GM12878 (cell line): ENCODE results near the gene TRDMT1. TPM values are rescaled to one million over a fixed set of nuclear protein-coding genes. Genes with fewer than 3 reads are reported as not detected.

ENCODE experiments used
- ATAC-seq: fragments of 200-7000 bp; cut with Tn5 transposase; 3 replicates; pipeline ENCODE4 v1.9.1; 2020; ENCODE audit warnings: mild to moderate bottlenecking, moderate library complexity
- BruUV-seq: library from RNA; stranded (reverse); fragments of 400-500 nt; replicated peaks from 2 replicates; lab custom pipeline; 2021; lab: Mats Ljungman, UMichigan
- CTCF ChIA-PET: fragments of 300-600 bp; sonication (Branson Sonifier 250); formaldehyde crosslinking; extraction: SDS; loops from one replicate; lab custom pipeline; 2021; ENCODE audit warnings: inconsistent platforms; lab: Yijun Ruan, JAX
- POLR2A ChIA-PET: fragments of 350-600 bp; formaldehyde crosslinking; extraction: SDS; loops from one replicate; lab custom pipeline; 2021; ENCODE audit warnings: inconsistent platforms; lab: Charles Lee
- RAD21 ChIA-PET: fragments of 300-600 bp; sonication (Branson Sonifier 250); formaldehyde crosslinking; loops from one replicate; lab custom pipeline; 2023; ENCODE audit warnings: antibody characterized with exemption; ENCODE audit not compliant: unreplicated experiment; lab: Charles Lee
- SMC1A ChIA-PET: fragments of 300-600 bp; sonication (Branson Sonifier 250); formaldehyde crosslinking; loops from one replicate; lab custom pipeline; 2023; ENCODE audit not compliant: unreplicated experiment, uncharacterized antibody; lab: Charles Lee
- DNase-seq: peaks from one replicate; pipeline ENCODE4 v3.0.0-alpha.2; 2011; ENCODE audit warnings: low read depth, low spot score
- FAIRE-seq: peaks from 3 replicates; lab custom pipeline; 2011; peaks lifted over from hg19 to GRCh38; lab: Jason Lieb, UNC
- H2AFZ ChIP-seq: 2 replicates; pipeline ENCODE4 v1.6.0; 2011; ENCODE audit warnings: low read depth, low read length, control low read depth; ENCODE audit not compliant: control insufficient read depth
- H3K27ac ChIP-seq: 2 replicates; pipeline ENCODE4 v1.5.1; 2011; ENCODE audit warnings: control low read depth; ENCODE audit not compliant: control insufficient read depth, insufficient read depth
- H3K27me3 ChIP-seq, 2 experiments: replicated peaks in 1 of 2; 2 replicates each; pipeline versions ENCODE4 v1.6.0 to v1.6.1; 2011; ENCODE audit warnings: low read length in 1 of 2; ENCODE audit not compliant: control insufficient read depth in 2 of 2, insufficient read depth in 2 of 2
- H3K36me3 ChIP-seq, 2 experiments: 2 replicates each; pipeline ENCODE4 v1.5.1; 2011; ENCODE audit warnings: low read length in 1 of 2; ENCODE audit not compliant: control insufficient read depth in 2 of 2, insufficient read depth in 2 of 2
- H3K4me1 ChIP-seq: 2 replicates; pipeline ENCODE4 v1.6.1; 2011; ENCODE audit warnings: mild to moderate bottlenecking, low read length, moderate library complexity, mixed read lengths; ENCODE audit not compliant: control insufficient read depth, insufficient read depth
- H3K4me2 ChIP-seq: 2 replicates; pipeline ENCODE4 v1.6.0; 2011; ENCODE audit warnings: control low read depth; ENCODE audit not compliant: control insufficient read depth, insufficient read depth
- H3K4me3 ChIP-seq: fragments of 200-600 bp; sonication (generic); 2 replicates; pipeline ENCODE4 v1.5.1; 2016
- H3K79me2 ChIP-seq: 2 replicates; pipeline ENCODE4 v1.6.0; 2011; ENCODE audit warnings: low read length; ENCODE audit not compliant: control insufficient read depth, insufficient read depth
- H3K9ac ChIP-seq: 2 replicates; pipeline ENCODE4 v1.8.0; 2011; ENCODE audit warnings: low read length, control low read depth, mixed read lengths; ENCODE audit not compliant: control insufficient read depth, insufficient read depth
- H3K9me3 ChIP-seq: replicated peaks from 3 replicates; pipeline ENCODE4 v1.5.1; 2011; ENCODE audit warnings: mild to moderate bottlenecking, low read length; ENCODE audit not compliant: control insufficient read depth, insufficient read depth
- H4K20me1 ChIP-seq: 2 replicates; pipeline ENCODE4 v1.6.0; 2011; ENCODE audit not compliant: control insufficient read depth, insufficient read depth
- ATF3 ChIP-seq: IDR thresholded peaks from 2 replicates; pipeline ENCODE4 v1.6.1; 2011; ENCODE audit warnings: low read depth, mild to moderate bottlenecking, low read length, moderate library complexity, borderline replicate concordance; ENCODE audit errors: extremely low read depth
- ATF7 ChIP-seq: fragments of 450-650 bp; IDR thresholded peaks from 2 replicates; pipeline ENCODE4 v1.6.1; 2016; ENCODE audit warnings: low read depth, mild to moderate bottlenecking
- BCL11A ChIP-seq: IDR thresholded peaks from 2 replicates; pipeline ENCODE4 v1.6.1; 2011; ENCODE audit warnings: low read depth, low read length
- BRCA1 ChIP-seq: IDR thresholded peaks from 2 replicates; pipeline ENCODE4 v1.6.1; 2011; ENCODE audit warnings: low read depth, low read length, improper control_type of control experiment
- CREM ChIP-seq: IDR thresholded peaks from 2 replicates; pipeline ENCODE4 v1.6.1; 2014; ENCODE audit warnings: antibody characterized with exemption, low read depth
- EP300 ChIP-seq, 2 experiments: fragments of 150-350 bp in 1 of 2; IDR thresholded peaks; 2 replicates each; pipeline ENCODE4 v1.6.1; 2011 to 2012; ENCODE audit warnings: low read depth in 2 of 2, low read length in 2 of 2, borderline replicate concordance in 1 of 2, improper control_type of control experiment in 1 of 2, inconsistent platforms in 1 of 2; ENCODE audit not compliant: control insufficient read depth in 1 of 2
- GABPA ChIP-seq: IDR thresholded peaks from 2 replicates; pipeline ENCODE4 v1.6.1; 2014; ENCODE audit warnings: antibody characterized with exemption, low read depth, mild to moderate bottlenecking, inconsistent platforms
- IKZF1 ChIP-seq: fragments of 450-650 bp; conservative IDR thresholded peaks from 2 replicates; pipeline ENCODE4 v1.6.1; 2017; ENCODE audit warnings: antibody characterized with exemption, mild to moderate bottlenecking
- JUND ChIP-seq: IDR thresholded peaks from 2 replicates; pipeline ENCODE4 v1.6.1; 2012; ENCODE audit warnings: low read depth, mild to moderate bottlenecking, low read length, improper control_type of control experiment, moderate library complexity
- MTA3 ChIP-seq: IDR thresholded peaks from 2 replicates; pipeline ENCODE4 v1.6.1; 2012; ENCODE audit warnings: low read length, inconsistent platforms, borderline replicate concordance
- NKRF ChIP-seq: fragments of 450-650 bp; conservative IDR thresholded peaks from 2 replicates; pipeline ENCODE4 v1.6.1; 2017; ENCODE audit warnings: mild to moderate bottlenecking, moderate library complexity
- NR2F1 ChIP-seq: fragments of 450-650 bp; conservative IDR thresholded peaks from 2 replicates; pipeline ENCODE4 v1.6.1; 2017; ENCODE audit warnings: mild to moderate bottlenecking
- PKNOX1 ChIP-seq: fragments of 450-650 bp; IDR thresholded peaks from 2 replicates; pipeline ENCODE4 v1.6.1; 2016; ENCODE audit warnings: mild to moderate bottlenecking
- PML ChIP-seq: IDR thresholded peaks from 2 replicates; pipeline ENCODE4 v1.6.1; 2012; ENCODE audit warnings: low read length, inconsistent platforms
- REST ChIP-seq: IDR thresholded peaks from 2 replicates; pipeline ENCODE4 v1.6.1; 2012; ENCODE audit warnings: mild to moderate bottlenecking, low read depth, low read length
- RUNX3 ChIP-seq: IDR thresholded peaks from 2 replicates; pipeline ENCODE4 v1.6.1; 2012; ENCODE audit warnings: low read length, inconsistent platforms
- SP1 ChIP-seq: IDR thresholded peaks from one replicate; pipeline ENCODE4 v1.6.1; 2011; ENCODE audit warnings: low read depth, low read length
- STAT1 ChIP-seq: fragments of 450-650 bp; conservative IDR thresholded peaks from 2 replicates; pipeline ENCODE4 v1.6.1; 2014; ENCODE audit warnings: antibody characterized with exemption, mild to moderate bottlenecking
- ZNF207 ChIP-seq: fragments of 450-650 bp; IDR thresholded peaks from 2 replicates; pipeline ENCODE4 v1.6.1; 2014; ENCODE audit warnings: antibody characterized with exemption, mild to moderate bottlenecking, borderline replicate concordance
- in situ Hi-C: fragments of 300-500 bp; cut with MboI; formaldehyde crosslinking; loops from 9 replicates; pipeline ENCODE4 v1.14.3; 2018; ENCODE audit warnings: mixed read lengths
- intact Hi-C: fragments of 100-400 bp; cut with micrococcal nuclease; formaldehyde crosslinking; loops from one replicate; pipeline ENCODE4 v1.14.2; 2022; ENCODE audit not compliant: unreplicated experiment
- polyA plus RNA-seq, 11 experiments: library from polyadenylated mRNA; depleted of rRNA in 4 of 11; unstranded in 6 of 11; stranded (reverse) in 5 of 11; fragments of >200 nt; fragmentation: Nextera tagmentation in 4 of 11; fragmentation: Illumina TruSeq in 1 of 11; extraction: Ambion mirVana in 4 of 11; extraction: Trizol in 1 of 11; gene quantifications; 1 replicate in 1 of 11; 2 replicates in 10 of 11; pipeline versions ENCODE4 v1.2.1 to v1.2.3, GENCODE V29; 2011 to 2016; ENCODE audit warnings: inconsistent platforms in 2 of 11, missing spikeins in 2 of 11, low read depth in 1 of 11
- total RNA-seq, 4 experiments: library from RNA; depleted of rRNA in 3 of 4; stranded (reverse); fragments of >200 nt in 3 of 4; fragmentation: Illumina TruSeq in 1 of 4; extraction: Trizol in 1 of 4; gene quantifications; 2 replicates each; pipeline versions ENCODE4 v1.2.1 to v1.2.3, GENCODE V29; 2013 to 2021

The TRDMT1 gene
- total and polyA plus RNA-seq, 10 of the 15 experiments (the other 5 are each of a cell fraction or from before 2014, with no cell fraction given): 2.3 to 9.7 (median 4.6) TPM

- no peaks in the 10 kb centered on the region; a peak in 1 of 4 replicates for H3K27me3 ChIP-seq
- no peak overlapping the region for H2AFZ ChIP-seq
- CTCF ChIA-PET: no interaction called here
- H3K79me2 ChIP-seq: no peaks in the 10 kb centered on the region
- H3K4me2 ChIP-seq: no peak overlapping the region
- POLR2A ChIA-PET: no interaction called here
- in situ Hi-C loops (loop anchor here (25.0 kb wide), 1 partner anchor 1449 kb away; the partner anchor contains the start of genes ARL5B and NSUN6), intact Hi-C loops (no loop called here)
- no TSS peak for BruUV-seq
- FAIRE-seq (no peak), DNase-seq (no peak), ATAC-seq (no peak)
- H3K4me3 ChIP-seq: no peak overlapping the region
- no peaks in the 10 kb centered on the region for H3K36me3 ChIP-seq
- no peaks in the 10 kb centered on the region for H3K9me3 ChIP-seq
- peaks cover 14% of the 10 kb centered on the region for H3K4me1 ChIP-seq
- no peak overlapping the region for H3K9ac ChIP-seq
- SMC1A ChIA-PET: interaction anchor here (1.0 to 2.0 kb wide), 3 partner anchors 9 to 416 kb away, joined by 3 to 7 read pairs (median 4); no protein-coding TSS in a partner anchor
- RAD21 ChIA-PET: no interaction called here
- no peak overlapping the region for H3K27ac ChIP-seq
- TF ChIP-seq IKZF1: no peak
- no peak for TF ChIP-seq SP1
- TF ChIP-seq REST: no peak
- TF ChIP-seq BRCA1: no peak
- no peak for TF ChIP-seq NR2F1
- TF ChIP-seq PML: no peak
- TF ChIP-seq CREM: no peak
- TF ChIP-seq GABPA: no peak
- TF ChIP-seq EP300 (IDR thresholded peaks at IDR 0.05; ENCODE audit: borderline replicate concordance in 1 of 2, control insufficient read depth in 1 of 2, low read depth in 2 of 2, low read length in 2 of 2): no peak
- TF ChIP-seq ZNF207: no peak
- no peak for TF ChIP-seq JUND
- TF ChIP-seq RUNX3: no peak
- TF ChIP-seq MTA3: no peak
- TF ChIP-seq ATF3: no peak
- TF ChIP-seq PKNOX1: no peak
- TF ChIP-seq BCL11A: no peak
- no peak for TF ChIP-seq STAT1
- TF ChIP-seq ATF7: no peak
- TF ChIP-seq NKRF: no peak
- no peaks in the 10 kb centered on the region for H4K20me1 ChIP-seq
Measured at GRCh38 chr10:17212802-17213221, 11.3 kb upstream of the TRDMT1 start.
